WTC11 (cell line): ENCODE results near the gene TMEM151B. TPM values are rescaled to one million over a fixed set of nuclear protein-coding genes. Genes with fewer than 3 reads are reported as not detected.
A peak's percentile ranks its signal among the peaks of the same experiment; 100 is the strongest.

Experiments used
- ATAC-seq: fragments of 200-7000 bp; cut with Tn5 transposase; 2 replicates; pipeline ENCODE4 v1.10.0; 2021; ENCODE audit warnings: mild to moderate bottlenecking, moderate library complexity
- CTCF ChIA-PET: fragments of 300-600 bp; sonication (Branson Sonifier 250); formaldehyde crosslinking; loops from one replicate; lab custom pipeline; 2021; ENCODE audit warnings: antibody characterized with exemption; lab: Charles Lee
- POLR2A ChIA-PET: fragments of 350-600 bp; sonication (Branson Sonifier 250); formaldehyde crosslinking; loops from one replicate; lab custom pipeline; 2021; ENCODE audit warnings: antibody characterized with exemption; lab: Charles Lee
- DNase-seq: peaks from one replicate; pipeline ENCODE4 v3.0.0; 2021; ENCODE audit warnings: low spot score
- H3K27ac Mint-ChIP-seq: 2 replicates; pipeline ENCODE4 v1.8.0; 2021; ENCODE audit warnings: mixed read lengths
- H3K27me3 Mint-ChIP-seq: 2 replicates; pipeline ENCODE4 v1.8.0; 2021; ENCODE audit warnings: low read depth, mild to moderate bottlenecking, moderate library complexity, mixed read lengths
- H3K36me3 Mint-ChIP-seq: 2 replicates; pipeline ENCODE4 v1.8.0; 2021; ENCODE audit warnings: mixed read lengths
- H3K4me1 Mint-ChIP-seq: 2 replicates; pipeline ENCODE4 v1.8.0; 2022; ENCODE audit warnings: mixed read lengths
- H3K4me3 Mint-ChIP-seq: 2 replicates; pipeline ENCODE4 v1.8.0; 2021; ENCODE audit warnings: mild to moderate bottlenecking, moderate library complexity, mixed read lengths
- H3K9me3 Mint-ChIP-seq: 2 replicates; pipeline ENCODE4 v1.8.0; 2021; ENCODE audit warnings: mixed read lengths
- AR ChIP-seq: fragments of 250-450 bp; sonication (Bioruptor Pico); IDR thresholded peaks from 2 replicates; pipeline ENCODE4 v1.9.0; 2021; ENCODE audit warnings: mild to moderate bottlenecking
- ATF6 ChIP-seq: sonication (generic); formaldehyde crosslinking; IDR thresholded peaks from 2 replicates; pipeline ENCODE4 v1.8.1; 2023; ENCODE audit warnings: mild to moderate bottlenecking, missing genetic modification reagents
- EMX1 ChIP-seq: fragments of 250-450 bp; sonication (Bioruptor Pico); IDR thresholded peaks from 2 replicates; pipeline ENCODE4 v1.8.0; 2021; ENCODE audit warnings: mild to moderate bottlenecking
- ESRRA ChIP-seq: sonication (generic); formaldehyde crosslinking; IDR thresholded peaks from 2 replicates; pipeline ENCODE4 v1.8.1; 2022; ENCODE audit warnings: mild to moderate bottlenecking, missing genetic modification reagents, borderline replicate concordance
- FOXP1 ChIP-seq: sonication (generic); formaldehyde crosslinking; IDR thresholded peaks from 2 replicates; pipeline ENCODE4 v1.8.0; 2022; ENCODE audit warnings: missing genetic modification reagents, mild to moderate bottlenecking, moderate library complexity, borderline replicate concordance
- HMGXB4 ChIP-seq: sonication (generic); formaldehyde crosslinking; IDR thresholded peaks from 2 replicates; pipeline ENCODE4 v1.8.1; 2023; ENCODE audit warnings: mild to moderate bottlenecking, moderate library complexity, missing genetic modification reagents
- MYBL2 ChIP-seq: sonication (generic); formaldehyde crosslinking; IDR thresholded peaks from 2 replicates; pipeline ENCODE4 v1.8.1; 2023; ENCODE audit warnings: mild to moderate bottlenecking, moderate library complexity, missing genetic modification reagents
- NFE2L1 ChIP-seq: sonication (generic); formaldehyde crosslinking; IDR thresholded peaks from 2 replicates; pipeline ENCODE4 v1.8.1; 2023; ENCODE audit warnings: missing genetic modification reagents
- NR1H2 ChIP-seq: sonication (generic); formaldehyde crosslinking; IDR thresholded peaks from 2 replicates; pipeline ENCODE4 v1.9.0; 2021; ENCODE audit warnings: mild to moderate bottlenecking, moderate library complexity, missing genetic modification reagents
- NR2C2 ChIP-seq: sonication (generic); formaldehyde crosslinking; IDR thresholded peaks from 2 replicates; pipeline ENCODE4 v1.8.0; 2022; ENCODE audit warnings: mild to moderate bottlenecking, missing genetic modification reagents
- TCF7 ChIP-seq: sonication (generic); formaldehyde crosslinking; IDR thresholded peaks from 2 replicates; pipeline ENCODE4 v1.8.0; 2022; ENCODE audit warnings: mild to moderate bottlenecking, low read depth, missing genetic modification reagents, moderate library complexity
- ZNF232 ChIP-seq: sonication (generic); formaldehyde crosslinking; IDR thresholded peaks from 2 replicates; pipeline ENCODE4 v1.8.0; 2022; ENCODE audit warnings: mild to moderate bottlenecking, missing genetic modification reagents
- ZNF423 ChIP-seq: fragments of 250-450 bp; sonication (Bioruptor Pico); IDR thresholded peaks from 2 replicates; pipeline ENCODE4 v2.1.2; 2022; ENCODE audit warnings: mild to moderate bottlenecking, moderate library complexity
- ZNF512 ChIP-seq: sonication (generic); formaldehyde crosslinking; IDR thresholded peaks from 2 replicates; pipeline ENCODE4 v1.8.1; 2022; ENCODE audit warnings: missing genetic modification reagents, borderline replicate concordance
- total RNA-seq: library from RNA; stranded (reverse); gene quantifications from 3 replicates; pipeline ENCODE4 v1.2.3, GENCODE V29; 2021
- TF ChIP-seq, protein P1 (sequence below): fragments of 250-450 bp; sonication (Bioruptor Pico); IDR thresholded peaks from 2 replicates; pipeline ENCODE4 v1.8.0; 2021; ENCODE audit warnings: mild to moderate bottlenecking
- TF ChIP-seq, protein P2 (sequence below): sonication (generic); formaldehyde crosslinking; IDR thresholded peaks from 2 replicates; pipeline ENCODE4 v1.8.1; 2022; ENCODE audit warnings: low read depth, mild to moderate bottlenecking, moderate library complexity, missing genetic modification reagents, borderline replicate concordance

TMEM151B gene
- total RNA-seq, 1 experiment from 2014 or later = 5.5 TPM

DNA sequence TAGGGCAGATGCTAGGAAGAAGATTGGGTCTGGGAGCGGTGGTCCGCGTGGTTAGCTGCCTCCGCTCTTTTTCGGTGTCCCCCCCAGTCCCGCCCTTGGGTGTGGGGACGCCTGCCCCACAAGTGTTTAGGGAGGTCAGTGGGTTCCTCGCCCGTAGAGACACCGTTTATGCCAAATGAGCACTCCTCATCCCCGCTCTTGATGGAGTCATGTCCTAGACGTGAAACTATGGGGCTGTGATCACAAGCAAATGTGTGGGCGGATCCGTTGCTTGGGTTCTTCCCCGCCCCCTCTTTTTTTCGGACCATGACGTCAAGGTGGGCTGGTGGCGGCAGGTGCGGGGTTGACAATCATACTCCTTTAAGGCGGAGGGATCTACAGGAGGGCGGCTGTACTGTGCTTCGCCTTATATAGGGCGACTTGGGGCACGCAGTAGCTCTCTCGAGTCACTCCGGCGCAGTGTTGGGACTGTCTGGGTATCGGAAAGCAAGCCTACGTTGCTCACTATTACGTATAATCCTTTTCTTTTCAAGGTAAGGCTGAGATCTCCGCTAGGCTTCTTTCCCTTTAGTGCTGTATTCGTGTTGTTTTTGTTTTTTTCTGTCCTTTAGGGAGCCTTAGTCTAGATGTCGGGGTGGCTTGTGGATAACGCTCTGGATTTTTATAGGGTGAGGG, 23.4 kb upstream of the TMEM151B start, which contains the start of gene HSP90AB1 (continued):
- TF ChIP-seq, protein P1, sequence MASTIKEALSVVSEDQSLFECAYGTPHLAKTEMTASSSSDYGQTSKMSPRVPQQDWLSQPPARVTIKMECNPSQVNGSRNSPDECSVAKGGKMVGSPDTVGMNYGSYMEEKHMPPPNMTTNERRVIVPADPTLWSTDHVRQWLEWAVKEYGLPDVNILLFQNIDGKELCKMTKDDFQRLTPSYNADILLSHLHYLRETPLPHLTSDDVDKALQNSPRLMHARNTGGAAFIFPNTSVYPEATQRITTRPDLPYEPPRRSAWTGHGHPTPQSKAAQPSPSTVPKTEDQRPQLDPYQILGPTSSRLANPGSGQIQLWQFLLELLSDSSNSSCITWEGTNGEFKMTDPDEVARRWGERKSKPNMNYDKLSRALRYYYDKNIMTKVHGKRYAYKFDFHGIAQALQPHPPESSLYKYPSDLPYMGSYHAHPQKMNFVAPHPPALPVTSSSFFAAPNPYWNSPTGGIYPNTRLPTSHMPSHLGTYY (CRISPR knock-in tag) = no peak
- peak; percentile 94 for TF ChIP-seq ZNF232
- TF ChIP-seq ATF6 = no peak
- no peak for TF ChIP-seq ZNF512 (CRISPR knock-in tag)
- TF ChIP-seq MYBL2 = no peak
- TF ChIP-seq ZNF423 = no peak
- TF ChIP-seq NR2C2 (CRISPR knock-in tag) = no peak
- no peak for TF ChIP-seq NR1H2
- TF ChIP-seq TCF7 (CRISPR knock-in tag) = no peak

DNA sequence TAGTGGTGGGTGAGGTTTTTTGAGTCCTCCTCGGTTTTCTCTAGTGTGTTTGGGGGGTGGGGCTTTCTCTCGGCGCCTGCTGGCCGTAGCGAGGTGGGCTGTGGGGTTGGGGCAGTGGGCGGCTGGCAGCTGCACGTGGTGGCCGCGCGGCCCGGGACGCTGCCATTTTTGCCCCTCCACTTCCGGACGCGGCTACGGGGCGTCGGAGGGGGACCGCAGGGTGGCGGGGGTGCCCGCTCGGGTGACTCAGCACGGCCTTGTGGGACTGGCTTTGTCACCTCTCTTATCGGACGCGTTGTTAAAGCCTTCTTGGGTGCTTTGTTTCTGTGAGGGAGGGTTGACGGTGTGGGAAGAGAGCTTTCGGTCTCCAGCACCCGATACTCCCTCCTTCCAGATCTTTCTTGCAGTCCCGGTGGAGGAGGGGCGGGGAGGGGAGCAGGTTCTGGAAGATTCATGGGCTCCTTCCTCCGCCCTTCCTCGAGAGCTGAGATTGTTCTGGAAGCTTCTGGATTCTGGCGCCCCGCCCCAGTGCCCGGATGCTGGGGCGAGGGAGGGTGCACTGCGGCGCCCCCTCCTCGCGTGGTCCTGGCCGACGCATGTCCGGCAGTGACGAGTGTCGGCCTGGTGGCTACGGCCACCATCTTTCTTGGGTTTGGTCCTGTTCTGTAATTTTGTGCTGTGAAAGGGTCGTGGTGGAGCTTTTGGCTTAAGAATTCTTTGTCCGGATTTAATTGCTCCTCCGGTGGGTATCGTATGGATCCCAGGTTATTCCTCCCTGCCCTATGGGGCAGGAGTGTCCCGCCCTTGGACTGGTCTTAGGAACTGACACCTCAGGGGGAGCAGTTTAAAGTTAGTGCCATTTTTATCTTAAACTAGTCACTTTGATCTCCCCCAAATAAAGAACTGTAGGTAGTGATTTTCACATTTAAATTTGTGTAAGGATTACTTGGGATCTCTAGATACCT, 22.6 kb upstream of the TMEM151B start:
- POLR2A ChIA-PET = interaction anchor here (1.1 to 4.9 kb wide), 14 partner anchors 8 to 618 kb away, joined by 3 to 83 read pairs (median 8); partner anchors contain the start of genes AARS2, MYMX, SLC29A1 and SLC35B2
- CTCF ChIA-PET = interaction anchor here (1.0 to 7.2 kb wide), 9 partner anchors 8 to 388 kb away, joined by 3 to 80 read pairs (median 4); partner anchors contain the start of genes AARS2 and SLC35B2
- Mint-ChIP-seq H3K4me1 (peaks cover 39% of the 10 kb centered on the region), H3K36me3 (peaks cover 56% of the 10 kb centered on the region), H3K27ac (peak overlapping the region; percentile 99), H3K9me3 (no peaks in the 10 kb centered on the region), H3K27me3 (peaks cover 4% of the 10 kb centered on the region; the same call in 1 of the 2 replicates), H3K4me3 (peak overlapping the region; percentile 99)
- ATAC-seq (no peak), DNase-seq (peak; percentile 41)
- TF ChIP-seq FOXP1 (CRISPR knock-in tag) (no peak), EMX1 (CRISPR knock-in tag) (peak; percentile 76; the same call in 1 of the 2 replicates), AR (CRISPR knock-in tag) (peak; percentile 2; the same call in 1 of the 2 replicates), ESRRA (CRISPR knock-in tag) (no peak), HMGXB4 (peak; percentile 31; the same call in 1 of the 2 replicates), ATF6 (no peak), NFE2L1 (CRISPR knock-in tag) (peak; percentile 40; the same call in 1 of the 2 replicates), MYBL2 (0 out of 2 replicates have a peak, but pooled peaks have one; percentile 12)
- TF ChIP-seq, protein P2, sequence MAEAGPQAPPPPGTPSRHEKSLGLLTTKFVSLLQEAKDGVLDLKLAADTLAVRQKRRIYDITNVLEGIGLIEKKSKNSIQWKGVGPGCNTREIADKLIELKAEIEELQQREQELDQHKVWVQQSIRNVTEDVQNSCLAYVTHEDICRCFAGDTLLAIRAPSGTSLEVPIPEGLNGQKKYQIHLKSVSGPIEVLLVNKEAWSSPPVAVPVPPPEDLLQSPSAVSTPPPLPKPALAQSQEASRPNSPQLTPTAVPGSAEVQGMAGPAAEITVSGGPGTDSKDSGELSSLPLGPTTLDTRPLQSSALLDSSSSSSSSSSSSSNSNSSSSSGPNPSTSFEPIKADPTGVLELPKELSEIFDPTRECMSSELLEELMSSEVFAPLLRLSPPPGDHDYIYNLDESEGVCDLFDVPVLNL (CRISPR knock-in tag) = peak; percentile 40; the same call in 1 of the 2 replicates
